CD1c-positive myeloid dendritic cell (primary cell): ENCODE measurements around the gene YPEL4.

ENCODE experiments used
- DNase-seq: peaks from one replicate; pipeline ENCODE4 v3.0.0-alpha.2; 2016; ENCODE audit errors: extremely low spot score

Gene YPEL4

DNA sequence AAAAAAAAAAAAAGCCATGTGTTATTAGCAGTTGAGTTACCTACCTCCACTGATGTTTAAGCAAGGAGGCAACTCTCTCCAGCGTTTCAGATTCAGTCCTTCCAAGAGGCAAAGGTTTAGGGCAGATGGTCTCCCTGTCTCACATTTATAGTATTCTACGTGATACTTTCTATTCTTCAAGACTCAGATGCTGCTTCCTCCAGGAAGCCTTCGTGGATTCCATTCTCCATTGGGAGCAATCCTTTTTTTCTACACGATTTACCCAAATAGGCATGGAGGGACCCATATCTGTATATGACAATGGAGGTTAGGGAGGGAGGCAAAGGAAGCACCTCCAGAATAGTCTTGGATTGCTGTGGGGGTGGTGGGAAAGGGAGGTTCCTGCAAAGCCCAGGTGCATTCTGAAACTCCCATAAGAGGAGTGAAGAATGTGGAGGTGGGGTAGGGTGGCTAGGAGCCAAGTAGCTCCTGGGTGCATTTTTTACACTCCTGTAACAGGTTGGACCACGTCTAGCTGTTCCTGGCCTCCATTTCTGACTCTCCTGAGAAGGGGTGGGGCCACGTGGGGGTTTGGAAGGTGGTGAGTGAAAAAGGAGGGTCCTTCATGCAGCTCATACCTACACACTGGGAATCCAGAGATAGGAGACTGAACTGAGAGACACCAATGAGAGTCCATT lies 16.2 kb downstream of the YPEL4 start:
- no peak for DNase-seq

DNA sequence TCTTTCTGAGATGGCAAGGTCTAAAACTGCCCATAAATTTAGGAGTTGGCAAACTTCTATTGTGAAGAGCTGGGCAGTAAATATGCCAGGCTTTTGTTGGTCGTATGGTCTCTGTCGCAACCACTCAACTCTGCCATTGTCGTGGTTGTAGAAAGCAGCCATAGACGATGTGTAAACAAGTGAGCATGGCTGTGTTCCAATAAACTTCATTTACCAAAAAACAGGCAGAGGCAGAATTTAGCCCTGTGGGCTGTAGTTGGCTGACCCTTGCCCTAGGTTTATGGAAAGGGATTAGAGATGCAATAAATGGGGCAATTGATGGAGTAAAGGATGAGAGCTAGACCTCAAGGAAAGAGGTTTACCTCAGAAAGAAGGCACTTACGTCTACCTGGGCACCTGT lies 17.6 kb downstream of the YPEL4 start:
- no peak for DNase-seq

- DNase-seq: no peak
These were observed 19.5 kb downstream of the YPEL4 start for GRCh38 chr11:57630171-57630570.

DNA sequence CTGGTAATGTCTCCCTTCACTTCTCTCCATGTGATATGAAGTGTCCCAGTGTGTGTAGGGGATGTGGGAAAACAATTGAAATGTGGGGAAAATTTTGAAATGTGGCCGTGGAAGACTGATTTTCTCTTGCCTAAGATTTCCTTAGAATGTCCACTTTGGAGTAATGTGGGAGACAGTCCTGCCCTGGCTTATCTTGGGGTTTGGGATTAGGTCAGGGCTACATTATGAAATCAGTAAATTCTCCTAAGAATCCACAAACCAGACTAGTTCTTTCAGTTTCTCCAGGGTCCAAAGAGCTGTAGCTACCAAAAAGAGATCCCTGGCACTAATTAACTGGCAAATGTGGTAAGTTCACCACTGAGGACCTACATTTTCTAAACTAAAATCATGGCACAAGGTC lies 22.8 kb downstream of the YPEL4 start:
- no peak for DNase-seq

DNA sequence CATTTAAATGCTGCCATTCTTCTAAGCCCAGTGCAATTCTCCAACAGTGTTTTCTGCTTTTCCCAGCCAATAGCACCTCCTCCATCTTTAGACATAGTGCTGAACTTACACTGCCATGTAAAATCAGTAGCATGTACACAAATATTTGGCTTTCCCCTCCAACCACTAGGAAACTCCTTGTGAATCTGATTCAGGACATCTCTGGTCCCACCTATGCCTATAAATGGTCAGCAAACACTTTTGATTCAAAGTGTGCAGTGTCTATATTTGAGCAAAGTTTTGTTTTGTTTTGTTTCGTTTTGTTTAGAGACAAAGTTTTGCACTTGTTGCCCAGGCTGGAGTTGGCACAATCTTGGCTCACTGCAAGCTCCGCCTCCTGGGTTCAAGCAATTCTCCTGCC lies 24.8 kb downstream of the YPEL4 start:
- no peak for DNase-seq

DNA sequence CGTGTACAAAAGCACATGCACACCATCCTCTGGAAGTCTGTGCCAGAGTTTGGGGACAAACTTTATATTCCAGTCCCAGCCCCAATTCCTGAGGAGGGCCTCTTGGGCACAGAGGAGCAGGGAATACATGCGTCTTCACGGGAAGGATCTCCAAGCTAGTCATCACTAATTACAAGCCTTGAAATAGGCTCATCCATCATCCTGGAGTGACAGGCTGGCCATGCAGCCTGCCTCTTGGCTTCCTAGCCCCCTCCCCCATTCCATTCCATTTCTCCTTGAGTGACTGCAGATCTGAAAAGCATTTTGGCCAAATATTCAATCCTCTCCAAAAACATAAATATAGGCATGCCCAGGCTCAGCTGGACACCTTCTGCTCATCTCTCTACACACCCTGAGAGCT lies 27.4 kb downstream of the YPEL4 start:
- no peak for DNase-seq

DNA sequence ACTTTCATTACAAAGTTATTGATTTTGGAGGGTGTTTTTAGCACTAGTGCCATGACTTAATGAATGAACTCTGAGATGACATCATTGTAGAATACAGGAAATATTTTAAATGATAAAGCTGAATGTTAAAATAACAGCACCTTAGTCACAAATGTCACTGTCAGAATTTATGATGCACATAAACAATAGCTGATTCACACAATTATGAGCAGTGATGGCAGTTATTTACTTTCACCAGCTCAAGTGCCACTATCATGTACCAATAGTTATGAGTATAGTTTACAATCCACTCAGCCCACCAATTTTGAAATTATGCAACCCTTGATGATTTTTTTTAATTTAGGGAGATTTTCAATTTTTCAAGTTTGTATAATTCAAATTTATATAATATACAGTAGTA lies 29.2 kb downstream of the YPEL4 start:
- DNase-seq: no peak

DNA sequence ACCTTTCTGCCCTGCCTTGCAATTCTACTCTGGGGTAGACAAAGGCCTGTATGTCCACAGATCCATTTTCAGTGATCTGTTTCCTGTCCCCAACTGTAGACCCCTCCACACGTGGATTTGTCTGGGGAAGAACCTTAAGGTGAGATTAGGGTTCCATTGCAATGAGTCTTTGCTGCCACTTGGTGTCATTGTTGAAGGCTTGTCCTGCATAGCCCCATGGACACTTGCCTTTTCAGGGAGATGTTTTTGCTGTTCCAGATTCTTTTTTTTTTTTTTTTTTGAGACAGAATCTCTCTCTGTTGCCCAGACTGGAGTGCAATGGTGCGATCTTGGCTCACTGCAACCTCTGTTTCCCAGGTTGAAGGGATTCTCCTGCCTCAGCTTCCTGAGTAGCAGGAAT lies 30.4 kb downstream of the YPEL4 start:
- no peak for DNase-seq

DNA sequence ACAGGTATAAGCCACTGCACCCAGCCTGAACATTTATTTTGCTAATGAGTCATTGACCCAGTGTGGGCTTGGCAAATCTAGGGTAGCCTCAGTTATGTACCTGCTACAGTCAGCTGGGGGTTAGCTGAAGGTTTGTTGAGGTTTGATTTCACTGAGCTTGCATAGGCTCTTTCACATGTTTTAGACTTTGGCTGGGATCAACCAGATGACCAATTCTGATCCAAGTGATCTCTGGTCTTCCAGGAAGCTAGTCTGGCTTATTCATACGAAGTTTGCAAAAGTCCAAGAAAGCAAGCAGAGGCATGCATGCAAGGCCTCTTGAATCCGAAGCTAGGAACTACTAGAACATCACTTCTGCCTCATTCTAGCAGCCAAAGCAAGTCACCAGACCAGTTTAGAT lies 31.3 kb downstream of the YPEL4 start:
- no peak for DNase-seq

DNA sequence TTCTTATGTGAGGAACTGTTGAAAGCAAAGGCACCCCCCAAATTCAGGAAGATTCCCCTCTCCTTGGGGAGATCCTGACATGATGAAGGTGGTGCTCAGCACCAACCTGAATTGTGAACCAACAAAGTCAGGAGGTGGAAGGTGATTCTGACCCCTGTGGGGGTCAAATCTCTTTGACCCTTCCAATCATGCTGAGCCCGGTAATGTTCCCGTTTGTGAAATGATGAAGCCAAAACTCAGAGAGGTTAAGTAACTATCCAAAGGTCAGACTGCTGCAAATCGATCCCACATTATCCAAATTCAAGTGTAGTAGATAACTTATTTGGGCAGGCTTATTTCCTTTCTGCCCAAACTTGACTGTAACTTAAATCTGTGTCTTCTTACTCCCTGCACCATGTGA lies 33.1 kb downstream of the YPEL4 start:
- no peak for DNase-seq

- no peak for DNase-seq
These were observed 34.4 kb downstream of the YPEL4 start for GRCh38 chr11:57615308-57615707.

- no peak for DNase-seq
These were observed 35.4 kb downstream of the YPEL4 start for GRCh38 chr11:57614234-57614772.

DNA sequence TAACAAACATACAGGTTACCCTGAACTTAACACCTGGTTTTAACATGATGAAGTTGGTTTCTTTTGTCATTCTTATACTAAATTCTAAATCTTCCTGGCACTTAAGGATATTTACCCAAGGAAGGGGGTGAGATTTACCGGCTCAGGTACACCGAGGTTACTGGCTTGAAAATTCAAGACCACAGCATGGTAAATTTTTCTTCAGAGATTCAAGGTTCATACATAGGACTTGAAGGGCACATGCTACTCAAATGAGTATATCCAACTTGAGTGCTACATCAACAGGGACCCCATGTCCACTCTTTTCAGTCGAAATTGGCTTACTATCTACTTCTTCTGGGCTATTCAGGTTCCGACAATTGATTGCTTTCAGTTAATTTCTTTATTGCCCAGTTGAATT lies 39.5 kb downstream of the YPEL4 start:
- DNase-seq: no peak

DNA sequence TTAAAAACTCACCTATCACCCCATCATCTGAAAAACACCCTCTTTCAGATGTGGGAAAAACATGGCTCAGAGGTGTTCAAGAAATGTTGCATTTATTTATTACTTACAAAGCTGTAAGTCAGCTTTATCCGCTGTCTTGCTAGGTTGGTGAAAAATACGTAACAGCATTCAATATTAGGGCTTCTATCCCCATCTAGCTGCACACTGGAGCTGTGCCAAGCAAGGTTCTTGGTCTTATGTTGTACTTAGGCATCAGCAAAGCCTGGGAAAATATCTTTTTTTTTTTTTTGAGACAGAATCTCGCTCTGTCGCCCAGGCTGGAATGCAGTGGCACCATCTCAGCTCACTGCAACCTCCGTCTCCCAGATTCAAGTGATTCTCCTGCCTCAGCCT lies 44.7 kb downstream of the YPEL4 start:
- no peak for DNase-seq

DNA sequence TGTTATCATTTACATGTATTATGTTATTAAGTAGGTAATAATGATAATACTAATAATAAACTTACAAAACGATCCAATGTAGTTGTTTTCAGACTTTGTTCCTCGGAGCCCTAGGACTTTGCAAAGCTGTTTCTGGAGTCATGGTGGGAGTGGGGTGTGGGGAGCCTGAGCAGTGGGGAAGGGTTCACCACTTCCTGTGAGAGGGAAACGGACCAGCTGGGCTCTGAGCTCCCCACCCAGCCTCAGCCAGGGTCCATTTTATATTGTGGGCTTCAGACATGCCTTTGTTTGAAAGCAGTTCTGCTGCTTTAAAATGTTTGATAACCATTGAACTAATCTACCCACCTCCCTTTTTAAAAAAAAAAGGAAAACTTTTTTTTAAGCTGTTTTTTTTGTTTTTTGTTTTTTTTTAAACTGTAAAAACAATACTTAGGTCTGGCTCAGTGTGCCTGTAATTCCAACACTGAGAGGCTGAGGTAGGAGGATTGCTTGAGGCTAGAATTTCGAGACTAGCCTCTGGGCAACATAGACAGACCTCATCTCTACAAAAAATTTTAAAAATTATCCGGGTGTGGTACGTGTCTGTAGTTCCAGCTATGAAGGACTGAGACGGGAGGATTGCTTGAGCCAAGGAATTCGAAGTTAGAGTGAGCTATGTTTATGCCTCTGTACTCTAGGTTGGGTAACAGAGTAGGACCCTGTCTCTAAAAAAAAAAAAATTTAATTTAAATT lies 45.2 kb downstream of the YPEL4 start:
- no peak for DNase-seq

- no peak for DNase-seq
These were observed 48.4 kb downstream of the YPEL4 start for GRCh38 chr11:57601297-57601696.

DNA sequence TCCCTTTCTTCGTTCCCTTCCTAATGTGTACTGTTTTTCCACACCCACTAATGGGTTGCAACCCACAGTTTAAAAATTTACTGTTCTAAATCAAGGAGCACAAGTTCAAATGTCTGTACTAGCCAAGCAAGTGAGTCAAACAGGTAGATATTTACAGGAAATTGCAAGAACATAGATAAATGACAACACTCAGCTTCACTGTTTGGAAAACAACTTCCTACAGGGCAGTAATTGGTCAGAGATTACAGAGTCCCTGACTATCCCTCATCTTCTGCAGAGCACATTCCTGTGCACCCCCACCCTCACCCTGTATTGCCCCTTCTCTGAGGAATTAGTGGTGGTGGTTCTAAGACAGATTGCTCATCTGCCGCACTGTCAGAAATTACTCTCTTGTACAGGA lies 50.3 kb downstream of the YPEL4 start:
- DNase-seq: no peak

DNA sequence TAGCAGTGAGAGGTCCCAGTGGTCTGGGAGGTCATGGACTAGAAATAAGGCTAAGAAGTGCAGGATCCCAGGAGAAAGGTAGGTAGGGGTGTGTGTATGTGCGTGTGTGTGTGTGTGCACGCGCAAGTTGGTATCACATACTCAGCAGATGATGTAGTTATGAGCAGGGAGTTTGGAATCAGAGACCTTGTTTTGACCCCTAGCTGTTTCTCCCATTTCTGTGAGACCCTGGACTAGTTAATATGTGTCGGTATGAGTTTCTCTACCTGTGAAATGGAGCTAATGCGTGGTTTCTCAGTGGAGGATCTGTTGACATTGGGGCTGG lies 50.9 kb downstream of the YPEL4 start:
- no peak for DNase-seq

DNA sequence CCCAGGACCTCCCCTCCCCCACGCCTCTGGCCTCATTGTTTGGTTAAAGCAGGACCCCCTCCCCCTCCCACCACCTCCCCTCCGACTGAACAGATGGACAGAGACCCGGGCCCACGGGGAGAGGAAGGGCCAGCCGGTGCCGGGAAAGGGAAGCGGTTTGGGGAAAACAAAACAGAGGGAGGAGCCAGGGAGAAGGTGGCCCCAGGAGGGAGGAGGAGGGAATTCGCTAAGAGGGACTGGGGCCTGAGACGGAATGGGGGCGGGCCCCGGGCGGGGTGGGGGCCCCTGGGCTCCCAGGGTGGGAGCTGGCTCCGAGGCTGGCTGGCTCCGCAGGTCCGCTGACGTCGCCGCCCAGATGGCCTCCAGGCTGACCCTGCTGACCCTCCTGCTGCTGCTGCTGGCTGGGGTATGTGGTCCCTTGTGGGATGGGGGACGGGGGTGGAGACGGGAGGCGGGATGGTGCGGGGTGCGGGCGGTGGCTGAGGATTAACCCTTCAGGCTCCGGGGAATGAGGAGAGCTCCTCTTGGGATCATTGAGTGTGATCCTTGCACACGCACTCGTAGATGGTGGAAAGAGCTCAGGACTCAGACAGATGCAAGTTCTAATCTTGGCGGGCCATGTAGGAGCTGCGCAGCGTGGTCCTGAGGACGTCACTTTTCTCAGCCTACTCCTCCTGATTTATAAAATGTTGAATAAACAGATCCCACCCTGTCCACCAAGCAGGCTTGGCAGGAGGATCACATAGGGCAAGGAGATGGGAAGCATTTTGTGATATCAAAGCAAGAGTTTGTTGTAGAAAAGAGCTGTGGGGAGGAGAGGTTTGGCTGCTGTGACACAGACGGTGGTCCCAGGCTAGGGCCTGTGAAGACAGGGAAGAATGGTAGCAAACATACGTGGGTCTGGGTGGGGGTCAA lies 51.5 kb downstream of the YPEL4 start:
- DNase-seq: peak; percentile 21

- no peak for DNase-seq
These were observed 52.2 kb downstream of the YPEL4 start, which contains the start of gene SERPING1 for GRCh38 chr11:57597461-57597915. TSS of gene SERPING1 (plus strand) at chr11:57597685. CDS start at chr11:57598271, 586 bp downstream.

DNA sequence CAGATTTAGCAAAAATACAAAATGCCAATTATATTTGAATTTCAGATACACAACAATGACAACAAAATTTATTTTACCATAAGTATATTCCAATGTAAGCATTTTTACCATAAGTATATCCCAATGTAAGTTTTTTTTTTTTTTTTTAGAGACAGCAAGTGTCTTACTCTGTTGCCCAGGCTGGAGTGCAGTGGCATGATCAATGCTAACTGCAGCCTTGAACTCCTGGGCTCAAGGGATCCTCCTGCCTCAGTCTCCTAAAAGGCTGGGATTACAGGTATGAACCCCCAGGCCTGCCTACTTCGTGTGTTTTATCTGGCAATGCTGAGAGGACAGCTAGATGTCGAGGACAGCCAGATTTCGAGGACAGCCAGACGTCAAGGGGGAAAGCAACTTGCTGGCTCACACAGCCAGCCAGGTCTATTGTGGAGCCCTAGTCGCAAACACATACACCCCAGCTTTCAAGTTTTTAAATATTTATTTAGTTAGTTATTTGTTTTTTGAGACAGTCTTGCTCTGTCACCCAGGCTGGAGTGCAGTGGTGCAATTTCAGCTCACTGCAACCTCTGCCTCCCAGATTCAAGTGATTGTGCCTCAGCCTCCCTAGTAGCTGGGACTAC lies 53.3 kb downstream of the YPEL4 start:
- no peak for DNase-seq
